HepG2 (cell line): ENCODE results near the gene SH3YL1. TPM values are rescaled to one million over a fixed set of nuclear protein-coding genes. Genes with fewer than 3 reads are reported as not detected.

Experiments used
- ATAC-seq: fragments of 200-7000 bp; cut with Tn5 transposase; 3 replicates; pipeline ENCODE4 v1.9.1; 2020; ENCODE audit warnings: mild to moderate bottlenecking, moderate library complexity
- BruUV-seq: library from RNA; stranded (reverse); fragments of 400-500 nt; replicated peaks from 2 replicates; lab custom pipeline; 2021; lab: Mats Ljungman, UMichigan
- CTCF ChIA-PET: fragments of 300-600 bp; formaldehyde crosslinking; extraction: SDS; loops from one replicate; lab custom pipeline; 2021; ENCODE audit warnings: low total read pairs, inconsistent platforms, low intra/inter-chr PET ratio; lab: Yijun Ruan, JAX
- POLR2A ChIA-PET: fragments of 350-600 bp; sonication (Branson Sonifier 250); formaldehyde crosslinking; loops from one replicate; lab custom pipeline; 2020; ENCODE audit warnings: antibody characterized with exemption, inconsistent platforms; lab: Yijun Ruan, JAX
- DNase-seq: peaks from one replicate; pipeline ENCODE4 v3.0.0-alpha.2; 2015; ENCODE audit warnings: low spot score
- FAIRE-seq: peaks from 3 replicates; lab custom pipeline; 2011; peaks lifted over from hg19 to GRCh38; lab: Jason Lieb, UNC
- H2AFZ ChIP-seq: one replicate; pipeline ENCODE4 v1.6.1; 2011; ENCODE audit warnings: low read length, inconsistent platforms
- H3K27ac ChIP-seq: fragments of 300-600 bp; 3 replicates; pipeline ENCODE4 v1.8.0; 2011; ENCODE audit warnings: mixed run types, mild to moderate bottlenecking, mixed read lengths, low read length, inconsistent platforms; ENCODE audit not compliant: insufficient read depth; ENCODE audit errors: extremely low read length
- H3K27me3 ChIP-seq, 2 experiments: fragments of 200-600 bp in 1 of 2; 2 replicates in 1 of 2; 3 replicates in 1 of 2; pipeline versions ENCODE4 v1.6.0 to v1.8.0; 2011; ENCODE audit warnings: low read length in 2 of 2, mild to moderate bottlenecking in 2 of 2, moderate library complexity in 2 of 2, inconsistent platforms in 1 of 2; ENCODE audit not compliant: insufficient read depth in 2 of 2, control insufficient read depth in 1 of 2
- H3K36me3 ChIP-seq, 2 experiments: fragments of 200-600 bp in 1 of 2; replicated peaks in 1 of 2; 2 replicates in 1 of 2; 3 replicates in 1 of 2; pipeline versions ENCODE4 v1.5.1 to v1.8.0; 2011; ENCODE audit warnings: low read length in 2 of 2, inconsistent platforms in 1 of 2; ENCODE audit not compliant: insufficient read depth in 2 of 2, control insufficient read depth in 1 of 2
- H3K4me1 ChIP-seq: 2 replicates; pipeline ENCODE4 v1.5.1; 2012; ENCODE audit warnings: low read length, inconsistent platforms; ENCODE audit not compliant: insufficient read depth
- H3K4me2 ChIP-seq: 2 replicates; pipeline ENCODE4 v1.6.0; 2011; ENCODE audit warnings: low read depth, low read length, inconsistent platforms
- H3K4me3 ChIP-seq, 3 experiments: fragments of 200-600 bp in 1 of 3; sonication (generic), shearing (Covaris generic) in 1 of 3; replicated peaks in 1 of 3; 2 replicates each; pipeline ENCODE4 v1.5.1; 2011 to 2016; ENCODE audit warnings: low read length in 3 of 3, inconsistent platforms in 2 of 3, low read depth in 2 of 3, mild to moderate bottlenecking in 2 of 3, control low read depth in 1 of 3, mixed read lengths in 1 of 3; ENCODE audit not compliant: insufficient read depth in 1 of 3
- H3K79me2 ChIP-seq: one replicate; pipeline ENCODE4 v1.6.1; 2011; ENCODE audit warnings: low read length, inconsistent platforms; ENCODE audit not compliant: insufficient read depth
- H3K9ac ChIP-seq: 2 replicates; pipeline ENCODE4 v1.6.0; 2011; ENCODE audit warnings: mild to moderate bottlenecking, low read depth, low read length, inconsistent platforms; ENCODE audit not compliant: insufficient read depth
- H3K9me3 ChIP-seq: 2 replicates; pipeline ENCODE4 v1.5.1; 2012; ENCODE audit warnings: mild to moderate bottlenecking, low read length
- H4K20me1 ChIP-seq: 2 replicates; pipeline ENCODE4 v1.6.0; 2011; ENCODE audit warnings: inconsistent platforms, mild to moderate bottlenecking, low read length, moderate library complexity; ENCODE audit not compliant: insufficient read depth
- EEA1 ChIP-seq: sonication (generic); formaldehyde crosslinking; IDR thresholded peaks from 2 replicates; pipeline ENCODE4 v1.5.1; 2020; ENCODE audit warnings: mild to moderate bottlenecking, missing genetic modification reagents, borderline replicate concordance
- HCFC1 ChIP-seq: fragments of 150-350 bp; IDR thresholded peaks from 2 replicates; pipeline ENCODE4 v1.6.1; 2014; ENCODE audit warnings: low read depth, low read length
- HOXA3 ChIP-seq: sonication (generic); formaldehyde crosslinking; IDR thresholded peaks from 2 replicates; pipeline ENCODE4 v1.5.0; 2020; ENCODE audit warnings: missing genetic modification reagents
- KDM1A ChIP-seq: IDR thresholded peaks from 2 replicates; pipeline ENCODE4 v1.6.1; 2016; ENCODE audit warnings: missing compliant biosample characterization
- NKX3-1 ChIP-seq: sonication (generic); formaldehyde crosslinking; IDR thresholded peaks from 2 replicates; pipeline ENCODE4 v1.5.0; 2020; ENCODE audit warnings: missing genetic modification reagents
- PAX8 ChIP-seq: sonication (generic); formaldehyde crosslinking; IDR thresholded peaks from 2 replicates; pipeline ENCODE4 v1.8.0; 2022; ENCODE audit warnings: mild to moderate bottlenecking, missing genetic modification reagents, borderline replicate concordance
- SATB2 ChIP-seq: sonication (generic); formaldehyde crosslinking; IDR thresholded peaks from 2 replicates; pipeline ENCODE4 v1.5.0; 2020; ENCODE audit warnings: missing genetic modification reagents
- SKI ChIP-seq: fragments of 450-650 bp; IDR thresholded peaks from one replicate; pipeline ENCODE4 v1.6.1; 2018; ENCODE audit warnings: mild to moderate bottlenecking; ENCODE audit not compliant: partially characterized antibody
- SUZ12 ChIP-seq: fragments of 150-350 bp; IDR thresholded peaks from 2 replicates; pipeline ENCODE4 v1.6.1; 2014; ENCODE audit warnings: low read depth, low read length
- THAP11 ChIP-seq: IDR thresholded peaks from 2 replicates; pipeline ENCODE4 v1.6.1; 2016; ENCODE audit warnings: missing biosample characterization, missing genetic modification reagents
- YY1 ChIP-seq: IDR thresholded peaks from 2 replicates; pipeline ENCODE4 v1.6.1; 2011; ENCODE audit warnings: low read length, low read depth, moderate library complexity, mild to moderate bottlenecking; ENCODE audit not compliant: insufficient read depth, insufficient replicate concordance
- ZNF235 ChIP-seq: sonication (generic); formaldehyde crosslinking; IDR thresholded peaks from 2 replicates; pipeline ENCODE4 v1.8.1; 2023; ENCODE audit warnings: mild to moderate bottlenecking, missing genetic modification reagents, borderline replicate concordance
- ZNF367 ChIP-seq: sonication (generic); formaldehyde crosslinking; IDR thresholded peaks from 2 replicates; pipeline ENCODE4 v1.4.0; 2020; ENCODE audit warnings: missing genetic modification reagents, borderline replicate concordance
- ZNF570 ChIP-seq: sonication (generic); formaldehyde crosslinking; IDR thresholded peaks from 2 replicates; pipeline ENCODE4 v1.4.0; 2020; ENCODE audit warnings: mild to moderate bottlenecking, missing genetic modification reagents, borderline replicate concordance
- ZNF644 ChIP-seq: IDR thresholded peaks from 2 replicates; pipeline ENCODE4 v1.6.1; 2016; ENCODE audit warnings: low read depth
- WGBS: methylation state at CpG from one replicate; pipeline ENCODE4 v1.1.6; 2017; ENCODE audit warnings: low lambda C conversion rate; 5-methylcytosine and 5-hydroxymethylcytosine counted together
- in situ Hi-C: cut with HindIII; loops from 2 replicates; pipeline ENCODE4 v1.10.0; 2017; ENCODE audit warnings: low pct_unique_long_range_greater_than_20kb; ENCODE audit not compliant: extremely low pct_ligation_motif_present
- intact Hi-C: fragments of 100-400 bp; cut with micrococcal nuclease; formaldehyde crosslinking; loops from one replicate; pipeline ENCODE4 v1.10.0; 2022; ENCODE audit not compliant: unreplicated experiment
- polyA plus RNA-seq, 8 experiments: library from polyadenylated mRNA; depleted of rRNA in 3 of 8; stranded (reverse) in 7 of 8; unstranded in 1 of 8; fragments of >200 nt; fragmentation: Illumina TruSeq in 4 of 8; extraction: Trizol in 4 of 8; gene quantifications; 2 replicates each; pipeline versions ENCODE4 v1.2.1 to v1.2.3, GENCODE V29; 2011 to 2016; ENCODE audit warnings: low read depth in 4 of 8, missing spikeins in 1 of 8, mixed read lengths in 1 of 8; ENCODE audit not compliant: insufficient read depth in 1 of 8
- total RNA-seq, 5 experiments: library from RNA; depleted of rRNA; stranded (reverse); fragments of >200 nt; fragmentation: Illumina TruSeq; extraction: Trizol; gene quantifications; 2 replicates each; pipeline ENCODE4 v1.2.3, GENCODE V29; 2016; ENCODE audit warnings: low read depth in 1 of 5
- TF ChIP-seq, protein P1 (sequence below): IDR thresholded peaks from 2 replicates; pipeline ENCODE4 v1.4.0; 2020; ENCODE audit warnings: mild to moderate bottlenecking, missing genetic modification reagents
- TF ChIP-seq, protein P2 (sequence below): sonication (generic); formaldehyde crosslinking; IDR thresholded peaks from 2 replicates; pipeline ENCODE4 v1.8.1; 2023; ENCODE audit warnings: mild to moderate bottlenecking, missing genetic modification reagents, borderline replicate concordance
- TF ChIP-seq, protein P3 (sequence below): sonication (generic); formaldehyde crosslinking; IDR thresholded peaks from 2 replicates; pipeline ENCODE4 v1.5.0; 2020; ENCODE audit warnings: missing genetic modification reagents
- TF ChIP-seq, protein P4 (sequence below): IDR thresholded peaks from 2 replicates; pipeline ENCODE4 v1.6.1; 2016

Gene SH3YL1
- total and polyA plus RNA-seq, 2 of the 13 experiments (the other 11 are each of a cell fraction or from before 2014, with no cell fraction given) = 13.0 to 48.2 TPM

DNA sequence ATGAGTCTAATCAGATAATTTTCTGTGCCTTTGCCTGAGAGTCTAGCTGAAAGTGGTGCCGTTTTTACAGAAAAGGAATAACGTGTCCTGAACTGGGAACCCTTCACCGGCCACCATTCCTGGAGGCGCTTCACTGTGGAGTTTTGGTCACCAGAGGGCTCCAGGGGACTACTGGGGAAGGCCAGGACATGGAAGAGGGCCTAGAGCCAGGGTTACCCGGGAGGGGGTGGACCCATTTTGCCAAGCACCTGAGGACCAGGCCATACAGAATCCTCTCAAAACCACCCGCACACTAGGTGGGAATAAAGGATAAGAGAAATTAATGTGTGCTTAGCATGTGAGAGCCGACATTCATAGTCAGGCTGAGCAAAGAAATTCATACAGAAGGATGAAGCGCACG is 91.7 kb downstream of the SH3YL1 start (continued):
- TF ChIP-seq ZNF644 (0 out of 2 replicates have a peak, but pooled peaks have one; percentile 39), THAP11 (CRISPR knock-in tag) (0 out of 2 replicates have a peak, but pooled peaks have one; percentile 42), YY1 (peak; percentile 65)
- TF ChIP-seq, protein P1, sequence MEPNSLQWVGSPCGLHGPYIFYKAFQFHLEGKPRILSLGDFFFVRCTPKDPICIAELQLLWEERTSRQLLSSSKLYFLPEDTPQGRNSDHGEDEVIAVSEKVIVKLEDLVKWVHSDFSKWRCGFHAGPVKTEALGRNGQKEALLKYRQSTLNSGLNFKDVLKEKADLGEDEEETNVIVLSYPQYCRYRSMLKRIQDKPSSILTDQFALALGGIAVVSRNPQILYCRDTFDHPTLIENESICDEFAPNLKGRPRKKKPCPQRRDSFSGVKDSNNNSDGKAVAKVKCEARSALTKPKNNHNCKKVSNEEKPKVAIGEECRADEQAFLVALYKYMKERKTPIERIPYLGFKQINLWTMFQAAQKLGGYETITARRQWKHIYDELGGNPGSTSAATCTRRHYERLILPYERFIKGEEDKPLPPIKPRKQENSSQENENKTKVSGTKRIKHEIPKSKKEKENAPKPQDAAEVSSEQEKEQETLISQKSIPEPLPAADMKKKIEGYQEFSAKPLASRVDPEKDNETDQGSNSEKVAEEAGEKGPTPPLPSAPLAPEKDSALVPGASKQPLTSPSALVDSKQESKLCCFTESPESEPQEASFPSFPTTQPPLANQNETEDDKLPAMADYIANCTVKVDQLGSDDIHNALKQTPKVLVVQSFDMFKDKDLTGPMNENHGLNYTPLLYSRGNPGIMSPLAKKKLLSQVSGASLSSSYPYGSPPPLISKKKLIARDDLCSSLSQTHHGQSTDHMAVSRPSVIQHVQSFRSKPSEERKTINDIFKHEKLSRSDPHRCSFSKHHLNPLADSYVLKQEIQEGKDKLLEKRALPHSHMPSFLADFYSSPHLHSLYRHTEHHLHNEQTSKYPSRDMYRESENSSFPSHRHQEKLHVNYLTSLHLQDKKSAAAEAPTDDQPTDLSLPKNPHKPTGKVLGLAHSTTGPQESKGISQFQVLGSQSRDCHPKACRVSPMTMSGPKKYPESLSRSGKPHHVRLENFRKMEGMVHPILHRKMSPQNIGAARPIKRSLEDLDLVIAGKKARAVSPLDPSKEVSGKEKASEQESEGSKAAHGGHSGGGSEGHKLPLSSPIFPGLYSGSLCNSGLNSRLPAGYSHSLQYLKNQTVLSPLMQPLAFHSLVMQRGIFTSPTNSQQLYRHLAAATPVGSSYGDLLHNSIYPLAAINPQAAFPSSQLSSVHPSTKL (CRISPR knock-in tag) = peak; percentile 28; the same call in 1 of the 2 replicates
- TF ChIP-seq, protein P2, sequence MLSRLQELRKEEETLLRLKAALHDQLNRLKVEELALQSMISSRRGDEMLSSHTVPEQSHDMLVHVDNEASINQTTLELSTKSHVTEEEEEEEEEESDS (CRISPR knock-in tag) = peak; percentile 67; the same call in 1 of the 2 replicates
- TF ChIP-seq, all 625 proteins: peak for 66; not testable (repeated sequence) for 559

DNA sequence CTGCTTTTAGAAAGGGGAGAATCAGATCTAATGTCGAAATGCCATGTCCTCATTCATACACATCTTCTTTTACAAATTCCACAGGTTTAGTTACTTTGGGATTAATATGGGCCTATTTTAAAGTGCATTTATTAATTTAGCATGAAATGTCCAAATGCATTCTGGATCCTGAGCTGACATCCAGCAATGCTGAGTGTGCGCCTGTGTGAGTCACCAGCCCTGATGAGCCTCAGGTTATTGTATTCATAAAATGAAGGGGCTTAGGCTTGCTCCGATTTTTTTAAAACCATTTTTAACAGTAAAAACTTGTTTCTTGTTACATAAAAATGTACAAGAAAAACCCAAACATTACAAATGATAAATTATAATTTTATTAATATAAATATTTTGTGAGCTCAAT is 94.1 kb downstream of the SH3YL1 start:
- WGBS = 32% methylated on average over 3 of the region's 3 CpGs
- no peak for TF ChIP-seq SATB2 (CRISPR knock-in tag)
- no peak for TF ChIP-seq ZNF367 (CRISPR knock-in tag)
- no peak for TF ChIP-seq SKI
- TF ChIP-seq NKX3-1 (CRISPR knock-in tag) = no peak
- TF ChIP-seq, protein P3, sequence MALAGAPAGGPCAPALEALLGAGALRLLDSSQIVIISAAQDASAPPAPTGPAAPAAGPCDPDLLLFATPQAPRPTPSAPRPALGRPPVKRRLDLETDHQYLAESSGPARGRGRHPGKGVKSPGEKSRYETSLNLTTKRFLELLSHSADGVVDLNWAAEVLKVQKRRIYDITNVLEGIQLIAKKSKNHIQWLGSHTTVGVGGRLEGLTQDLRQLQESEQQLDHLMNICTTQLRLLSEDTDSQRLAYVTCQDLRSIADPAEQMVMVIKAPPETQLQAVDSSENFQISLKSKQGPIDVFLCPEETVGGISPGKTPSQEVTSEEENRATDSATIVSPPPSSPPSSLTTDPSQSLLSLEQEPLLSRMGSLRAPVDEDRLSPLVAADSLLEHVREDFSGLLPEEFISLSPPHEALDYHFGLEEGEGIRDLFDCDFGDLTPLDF (CRISPR knock-in tag) = no peak
- no peak for TF ChIP-seq SUZ12
- no peak for TF ChIP-seq HCFC1
- TF ChIP-seq PAX8 (CRISPR knock-in tag) = no peak
- TF ChIP-seq EEA1 (CRISPR knock-in tag) = no peak
- TF ChIP-seq HOXA3 = no peak
- no peak for TF ChIP-seq KDM1A
- no peak for TF ChIP-seq ZNF235 (CRISPR knock-in tag)
- no peak for TF ChIP-seq ZNF570 (CRISPR knock-in tag)
- TF ChIP-seq, protein P4, sequence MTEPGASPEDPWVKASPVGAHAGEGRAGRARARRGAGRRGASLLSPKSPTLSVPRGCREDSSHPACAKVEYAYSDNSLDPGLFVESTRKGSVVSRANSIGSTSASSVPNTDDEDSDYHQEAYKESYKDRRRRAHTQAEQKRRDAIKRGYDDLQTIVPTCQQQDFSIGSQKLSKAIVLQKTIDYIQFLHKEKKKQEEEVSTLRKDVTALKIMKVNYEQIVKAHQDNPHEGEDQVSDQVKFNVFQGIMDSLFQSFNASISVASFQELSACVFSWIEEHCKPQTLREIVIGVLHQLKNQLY = no peak

More for the DNA sequence above, 94.1 kb downstream of the SH3YL1 start:
- Histone ChIP-seq H3K9me3 (no peaks in the 10 kb centered on the region), H3K27me3 (peaks cover 0 to 23% of the 10 kb centered on the region in 2 experiments; a peak in 3 of 5 replicates), H3K79me2 (no peaks in the 10 kb centered on the region), H3K4me2 (no peak overlapping the region), H3K4me3 (no peak overlapping the region), H3K4me1 (peaks cover 13% of the 10 kb centered on the region), H4K20me1 (no peaks in the 10 kb centered on the region), H2AFZ (no peak overlapping the region), H3K9ac (no peak overlapping the region), H3K36me3 (no peaks in the 10 kb centered on the region), H3K27ac (no peak overlapping the region)
- ChIA-PET POLR2A (no interaction called here), CTCF (no interaction called here)
- ATAC-seq = no peak
- no peak for FAIRE-seq
- no TSS peak for BruUV-seq
- intact Hi-C loops (no loop called here), in situ Hi-C loops (no loop called here)
- DNase-seq = no peak
